PFSK-1 (cell line): ENCODE measurements around the gene HSDL2.

Experiments
- POLR2AphosphoS5 ChIP-seq: IDR thresholded peaks from 2 replicates; pipeline ENCODE4 v1.6.1; 2012; ENCODE audit warnings: low read depth, mild to moderate bottlenecking, control low read depth, low read length, moderate library complexity
- REST ChIP-seq, 2 experiments: IDR thresholded peaks; 2 replicates each; pipeline versions ENCODE4 v1.6.1 to v1.8.0; 2011 to 2012; ENCODE audit warnings: low read depth in 2 of 2, low read length in 2 of 2, control low read depth in 1 of 2, inconsistent platforms in 1 of 2, mild to moderate bottlenecking in 1 of 2, moderate library complexity in 1 of 2; ENCODE audit not compliant: insufficient read depth in 1 of 2
- SIN3A ChIP-seq: IDR thresholded peaks from 2 replicates; pipeline ENCODE4 v1.6.1; 2012; ENCODE audit warnings: mild to moderate bottlenecking, low read length, moderate library complexity, borderline replicate concordance; ENCODE audit not compliant: insufficient read depth
- TAF1 ChIP-seq: IDR thresholded peaks from 2 replicates; pipeline ENCODE4 v1.6.1; 2012; ENCODE audit warnings: low read length, control low read depth, borderline replicate concordance; ENCODE audit not compliant: insufficient read depth

GRCh38 chr9:112496074-112496722 is 116.3 kb downstream of the HSDL2 start:
- TF ChIP-seq SIN3A (no peak), POLR2AphosphoS5 (no peak), REST (IDR thresholded peaks at IDR 0.05; ENCODE audit: insufficient read depth in 1 of 2, low read depth in 2 of 2, low read length in 2 of 2) (no peak), TAF1 (no peak)
